Breast epithelium (tissue), 4 donors: ENCODE measurements around the gene PFAS. TPM values are rescaled to one million over a fixed set of nuclear protein-coding genes. Genes with fewer than 3 reads are reported as not detected.
"Not testable (repeated sequence)": the region's sequence is repeated elsewhere in the genome, so short reads cannot be mapped to it uniquely, and the experiment has no call there.

Experiments
- DNase-seq, 2 donors: peaks; one replicate each; pipeline ENCODE4 v3.0.0-alpha.2; 2019; ENCODE audit warnings: low spot score in 2 of 2
- H3K27ac ChIP-seq, 2 donors: fragments of 200-600 bp; sonication (generic) in 1 of 2; one replicate each; pipeline ENCODE4 v1.5.1; 2016 to 2019; ENCODE audit warnings: mild to moderate bottlenecking in 1 of 2
- H3K27me3 ChIP-seq, 2 donors: fragments of 200-600 bp; sonication (generic) in 1 of 2; one replicate each; pipeline versions ENCODE4 v1.5.1 to v1.6.0; 2017 to 2019; ENCODE audit warnings: control low read depth in 1 of 2, mild to moderate bottlenecking in 1 of 2
- H3K36me3 ChIP-seq: fragments of 200-600 bp; one replicate; pipeline ENCODE4 v1.5.1; 2019
- H3K4me1 ChIP-seq, 2 donors: fragments of 200-600 bp; sonication (generic); one replicate each; pipeline ENCODE4 v1.5.1; 2016 to 2019; ENCODE audit warnings: control low read depth in 1 of 2
- H3K4me3 ChIP-seq, 3 donors: fragments of 200-600 bp; sonication (generic); 1 replicate in 2 of 3; 2 replicates in 1 of 3; pipeline ENCODE4 v1.5.1; 2016 to 2019; ENCODE audit warnings: mild to moderate bottlenecking in 3 of 3, moderate library complexity in 2 of 3
- H3K9me3 ChIP-seq, 2 donors: fragments of 200-600 bp; sonication (generic) in 1 of 2; one replicate each; pipeline ENCODE4 v1.5.1; 2016 to 2019; ENCODE audit warnings: control low read depth in 1 of 2
- POLR2A ChIP-seq: fragments of 450-650 bp; IDR thresholded peaks from one replicate; pipeline ENCODE4 v1.6.1; 2016; ENCODE audit warnings: antibody characterized with exemption, mild to moderate bottlenecking, moderate library complexity
- POLR2AphosphoS5 ChIP-seq, 3 donors: sonication (generic); formaldehyde crosslinking; IDR thresholded peaks; one replicate each; pipeline ENCODE4 v1.6.1; 2017; ENCODE audit warnings: antibody characterized with exemption in 3 of 3
- intact Hi-C: fragments of 100-400 bp; cut with DNase I; formaldehyde crosslinking; loops from one replicate; pipeline ENCODE4 v1.15.1; 2023; ENCODE audit warnings: low total_unique reads
- total RNA-seq, 3 donors: library from RNA; depleted of rRNA; stranded (reverse); fragments of >200 nt; gene quantifications; one replicate each; pipeline ENCODE4 v1.1.0, GENCODE V29; 2016
- TF ChIP-seq, protein P1 (sequence below), 3 donors: fragments of 450-650 bp; IDR thresholded peaks; one replicate each; pipeline ENCODE4 v1.5.1; 2016 to 2017; ENCODE audit warnings: antibody characterized with exemption in 3 of 3, mild to moderate bottlenecking in 3 of 3, moderate library complexity in 3 of 3

The PFAS gene
- total RNA-seq, 3 donors from 2014 or later = 10.2 to 23.6 (median 18.7) TPM

DNA sequence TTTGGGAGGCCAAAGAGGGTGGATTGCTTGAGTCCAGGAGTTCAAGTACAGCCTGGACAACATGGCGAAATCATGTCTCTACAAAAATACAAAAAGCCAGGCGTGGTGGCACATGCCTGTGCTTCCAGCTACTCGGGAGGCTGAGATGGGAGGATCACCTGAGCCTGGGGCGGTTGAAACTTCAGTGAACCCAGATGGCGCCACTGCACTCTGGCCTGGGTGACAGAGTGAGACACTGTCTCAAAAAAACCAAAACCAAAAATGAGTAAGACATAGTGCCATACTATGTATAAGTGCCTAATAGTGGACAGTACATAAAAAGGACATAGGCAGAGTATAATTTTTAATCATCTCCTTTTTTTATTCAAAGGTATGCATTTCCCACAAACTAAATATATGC lies 5.3 kb upstream of the PFAS start:
- TF ChIP-seq, protein P1, sequence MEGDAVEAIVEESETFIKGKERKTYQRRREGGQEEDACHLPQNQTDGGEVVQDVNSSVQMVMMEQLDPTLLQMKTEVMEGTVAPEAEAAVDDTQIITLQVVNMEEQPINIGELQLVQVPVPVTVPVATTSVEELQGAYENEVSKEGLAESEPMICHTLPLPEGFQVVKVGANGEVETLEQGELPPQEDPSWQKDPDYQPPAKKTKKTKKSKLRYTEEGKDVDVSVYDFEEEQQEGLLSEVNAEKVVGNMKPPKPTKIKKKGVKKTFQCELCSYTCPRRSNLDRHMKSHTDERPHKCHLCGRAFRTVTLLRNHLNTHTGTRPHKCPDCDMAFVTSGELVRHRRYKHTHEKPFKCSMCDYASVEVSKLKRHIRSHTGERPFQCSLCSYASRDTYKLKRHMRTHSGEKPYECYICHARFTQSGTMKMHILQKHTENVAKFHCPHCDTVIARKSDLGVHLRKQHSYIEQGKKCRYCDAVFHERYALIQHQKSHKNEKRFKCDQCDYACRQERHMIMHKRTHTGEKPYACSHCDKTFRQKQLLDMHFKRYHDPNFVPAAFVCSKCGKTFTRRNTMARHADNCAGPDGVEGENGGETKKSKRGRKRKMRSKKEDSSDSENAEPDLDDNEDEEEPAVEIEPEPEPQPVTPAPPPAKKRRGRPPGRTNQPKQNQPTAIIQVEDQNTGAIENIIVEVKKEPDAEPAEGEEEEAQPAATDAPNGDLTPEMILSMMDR (IDR thresholded peaks at IDR 0.05) = no peak
- no peak for TF ChIP-seq POLR2A
- no peak for TF ChIP-seq POLR2AphosphoS5 (IDR thresholded peaks at IDR 0.05)
- Histone ChIP-seq H3K27ac (no peak overlapping the region), H3K27me3 (no peaks in the 10 kb centered on the region), H3K9me3 (no peaks in the 10 kb centered on the region), H3K36me3 (no peaks in the 10 kb centered on the region), H3K4me1 (no peaks in the 10 kb centered on the region), H3K4me3 (no peak overlapping the region)
- no peak for DNase-seq
- intact Hi-C loops = no loop called here

GRCh38 chr17:8244768-8245167 lies 4.3 kb upstream of the PFAS start:
- TF ChIP-seq POLR2A = no peak
- TF ChIP-seq, protein P1 (IDR thresholded peaks at IDR 0.05) = no peak
- TF ChIP-seq POLR2AphosphoS5 (IDR thresholded peaks at IDR 0.05) = no peak
- Histone ChIP-seq H3K27me3 (no peaks in the 10 kb centered on the region), H3K9me3 (no peaks in the 10 kb centered on the region), H3K4me3 (no peak overlapping the region), H3K4me1 (no peaks in the 10 kb centered on the region), H3K27ac (no peak overlapping the region), H3K36me3 (no peaks in the 10 kb centered on the region)
- DNase-seq = no peak
- intact Hi-C loops = no loop called here

- no peaks in the 10 kb centered on the region for H3K36me3 ChIP-seq
- TF ChIP-seq POLR2A (no peak), POLR2AphosphoS5 (IDR thresholded peaks at IDR 0.05) (no peak)
- TF ChIP-seq, protein P1 (IDR thresholded peaks at IDR 0.05) = no peak
- intact Hi-C loops = no loop called here
- no peaks in the 10 kb centered on the region for H3K9me3 ChIP-seq
- DNase-seq = no peak
- no peaks in the 10 kb centered on the region for H3K4me1 ChIP-seq
- no peaks in the 10 kb centered on the region for H3K27me3 ChIP-seq
- peak overlapping the region; percentile 96 to 99 for H3K27ac ChIP-seq
- peak overlapping the region; percentile 66 to 86 (median 76) for H3K4me3 ChIP-seq
Measured at GRCh38 chr17:8249621-8250500, 772 bp downstream of the PFAS start.

GRCh38 chr17:8251411-8251810 lies 2.3 kb downstream of the PFAS start:
- H3K36me3 ChIP-seq, intact Hi-C loops, H3K27me3 ChIP-seq, H3K4me3 ChIP-seq, H3K27ac ChIP-seq, H3K4me1 ChIP-seq, H3K9me3 ChIP-seq, DNase-seq: not testable (repeated sequence)

- H3K4me3 ChIP-seq = no peak overlapping the region
- no peaks in the 10 kb centered on the region for H3K27me3 ChIP-seq
- no peak for TF ChIP-seq POLR2A
- no peak for TF ChIP-seq POLR2AphosphoS5 (IDR thresholded peaks at IDR 0.05)
- TF ChIP-seq, protein P1 (IDR thresholded peaks at IDR 0.05) = no peak
- peaks cover 6% of the 10 kb centered on the region for H3K36me3 ChIP-seq
- no peaks in the 10 kb centered on the region for H3K4me1 ChIP-seq
- no peak for DNase-seq
- H3K27ac ChIP-seq = no peak overlapping the region
- intact Hi-C loops = no loop called here
- no peaks in the 10 kb centered on the region for H3K9me3 ChIP-seq
Measured at GRCh38 chr17:8253801-8254200, 4.7 kb downstream of the PFAS start.
